Prostate gland (tissue), 2 donors: ENCODE data around the gene MIER2.

ENCODE experiments used
- POLR2A ChIP-seq: fragments of 450-650 bp; IDR thresholded peaks from one replicate; pipeline ENCODE4 v1.6.1; 2016; ENCODE audit warnings: antibody characterized with exemption, mild to moderate bottlenecking
- POLR2AphosphoS5 ChIP-seq: sonication (generic); formaldehyde crosslinking; IDR thresholded peaks from one replicate; pipeline ENCODE4 v1.6.1; 2017; ENCODE audit warnings: antibody characterized with exemption
- TF ChIP-seq, protein P1 (sequence below), 4 experiments: fragments of 200-600 bp in 2 of 4; fragments of 450-650 bp in 2 of 4; sonication (generic) in 2 of 4; IDR thresholded peaks; 1 replicate in 3 of 4; 2 replicates in 1 of 4; pipeline ENCODE4 v1.5.1; 2016 to 2019; ENCODE audit warnings: antibody characterized with exemption in 4 of 4, mild to moderate bottlenecking in 2 of 4, moderate library complexity in 2 of 4

DNA sequence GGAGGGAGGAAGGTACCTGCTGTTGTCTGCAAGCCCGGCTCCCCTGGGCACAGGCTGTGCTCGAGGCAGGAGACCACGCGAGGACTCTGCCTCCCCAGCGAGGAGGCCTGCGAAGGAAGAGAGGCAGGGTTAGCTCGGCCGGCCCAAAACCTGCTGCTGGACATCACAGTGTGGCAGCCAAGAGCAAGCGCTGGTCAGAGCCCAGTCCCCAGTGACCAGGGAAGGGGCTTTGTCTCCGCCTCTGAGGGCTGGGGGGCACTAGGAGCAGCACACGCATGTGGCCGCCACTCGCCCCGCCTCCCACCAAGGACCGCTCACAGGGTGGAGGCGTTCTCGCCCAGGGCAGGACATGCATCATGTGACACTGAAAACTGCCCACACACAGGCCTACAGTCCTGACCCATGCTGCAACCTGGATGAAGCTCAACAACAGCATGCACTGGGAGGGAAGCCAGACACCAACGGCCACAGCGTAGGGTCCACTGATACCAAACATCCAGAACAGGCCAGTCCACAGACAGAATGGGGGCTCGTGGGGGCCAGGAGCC lies 8.5 kb downstream of the MIER2 start:
- TF ChIP-seq, protein P1, sequence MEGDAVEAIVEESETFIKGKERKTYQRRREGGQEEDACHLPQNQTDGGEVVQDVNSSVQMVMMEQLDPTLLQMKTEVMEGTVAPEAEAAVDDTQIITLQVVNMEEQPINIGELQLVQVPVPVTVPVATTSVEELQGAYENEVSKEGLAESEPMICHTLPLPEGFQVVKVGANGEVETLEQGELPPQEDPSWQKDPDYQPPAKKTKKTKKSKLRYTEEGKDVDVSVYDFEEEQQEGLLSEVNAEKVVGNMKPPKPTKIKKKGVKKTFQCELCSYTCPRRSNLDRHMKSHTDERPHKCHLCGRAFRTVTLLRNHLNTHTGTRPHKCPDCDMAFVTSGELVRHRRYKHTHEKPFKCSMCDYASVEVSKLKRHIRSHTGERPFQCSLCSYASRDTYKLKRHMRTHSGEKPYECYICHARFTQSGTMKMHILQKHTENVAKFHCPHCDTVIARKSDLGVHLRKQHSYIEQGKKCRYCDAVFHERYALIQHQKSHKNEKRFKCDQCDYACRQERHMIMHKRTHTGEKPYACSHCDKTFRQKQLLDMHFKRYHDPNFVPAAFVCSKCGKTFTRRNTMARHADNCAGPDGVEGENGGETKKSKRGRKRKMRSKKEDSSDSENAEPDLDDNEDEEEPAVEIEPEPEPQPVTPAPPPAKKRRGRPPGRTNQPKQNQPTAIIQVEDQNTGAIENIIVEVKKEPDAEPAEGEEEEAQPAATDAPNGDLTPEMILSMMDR (IDR thresholded peaks at IDR 0.05), result no peak
- no peak for TF ChIP-seq POLR2A
- TF ChIP-seq POLR2AphosphoS5, result no peak
